K562 (cell line): ENCODE measurements around the gene WIPF3. TPM values are rescaled to one million over a fixed set of nuclear protein-coding genes. Genes with fewer than 3 reads are reported as not detected.

Experiments
- CLOCK ChIP-seq: fragments of 250-450 bp; sonication (Bioruptor Pico); IDR thresholded peaks from 2 replicates; pipeline ENCODE4 v1.4.0; 2020; ENCODE audit warnings: mild to moderate bottlenecking, moderate library complexity, borderline replicate concordance
- CREB1 ChIP-seq, 2 experiments: sonication (generic) in 1 of 2; formaldehyde crosslinking in 1 of 2; IDR thresholded peaks; 2 replicates each; pipeline versions ENCODE4 v1.6.1 to v1.8.0; 2012 to 2022; ENCODE audit warnings: inconsistent platforms in 1 of 2, mild to moderate bottlenecking in 1 of 2, missing genetic modification reagents in 1 of 2, moderate library complexity in 1 of 2
- HDAC8 ChIP-seq: fragments of 450-650 bp; IDR thresholded peaks from 2 replicates; pipeline ENCODE4 v1.6.1; 2016; ENCODE audit warnings: mild to moderate bottlenecking, missing genetic modification characterization, moderate library complexity, missing compliant biosample characterization
- KHSRP ChIP-seq: fragments of 450-650 bp; IDR thresholded peaks from 2 replicates; pipeline ENCODE4 v1.6.1; 2017
- MAZ ChIP-seq, 2 experiments: fragments of 450-650 bp in 1 of 2; sonication (generic) in 1 of 2; formaldehyde crosslinking; IDR thresholded peaks in 1 of 2; conservative IDR thresholded peaks in 1 of 2; 2 replicates each; pipeline versions ENCODE4 v1.4.0 to v1.5.0; 2020; ENCODE audit warnings: mild to moderate bottlenecking in 1 of 2, missing genetic modification reagents in 1 of 2
- POLR3A ChIP-seq: IDR thresholded peaks from 2 replicates; pipeline ENCODE4 v1.6.1; 2011; ENCODE audit warnings: borderline replicate concordance, mild to moderate bottlenecking, moderate library complexity; ENCODE audit not compliant: insufficient read length, insufficient read depth; ENCODE audit errors: extremely low read depth
- SLC30A9 ChIP-seq: fragments of 250-450 bp; sonication (Bioruptor Pico); IDR thresholded peaks from 2 replicates; pipeline ENCODE4 v1.8.0; 2022; ENCODE audit warnings: mild to moderate bottlenecking, moderate library complexity
- SP2 ChIP-seq: IDR thresholded peaks from 2 replicates; pipeline ENCODE4 v1.6.1; 2011; ENCODE audit warnings: mild to moderate bottlenecking, low read depth, low read length, moderate library complexity; ENCODE audit not compliant: poor library complexity, severe bottlenecking; ENCODE audit errors: extremely low read depth
- STAT5B ChIP-seq: fragments of 250-450 bp; sonication (Bioruptor Pico); IDR thresholded peaks from 2 replicates; pipeline ENCODE4 v1.8.0; 2021; ENCODE audit warnings: mild to moderate bottlenecking, inconsistent platforms
- TCF7 ChIP-seq: sonication (generic); IDR thresholded peaks from 2 replicates; pipeline ENCODE4 v1.6.1; 2016; ENCODE audit warnings: antibody characterized with exemption, borderline replicate concordance
- ZBTB9 ChIP-seq: fragments of 450-650 bp; formaldehyde crosslinking; IDR thresholded peaks from 2 replicates; pipeline ENCODE4 v1.4.0; 2020; ENCODE audit warnings: mild to moderate bottlenecking, moderate library complexity
- ZFP30 ChIP-seq: fragments of 250-450 bp; sonication (Bioruptor Pico); IDR thresholded peaks from 2 replicates; pipeline ENCODE4 v1.8.0; 2022; ENCODE audit warnings: moderate library complexity, mild to moderate bottlenecking, inconsistent platforms, borderline replicate concordance
- ZNF140 ChIP-seq: fragments of 250-450 bp; sonication (Bioruptor Pico); IDR thresholded peaks from 2 replicates; pipeline ENCODE4 v1.8.0; 2021; ENCODE audit warnings: moderate library complexity, mild to moderate bottlenecking, inconsistent platforms
- ZNF583 ChIP-seq: fragments of 250-450 bp; sonication (Bioruptor Pico); IDR thresholded peaks from 2 replicates; pipeline ENCODE4 v1.4.0; 2020
- ZNF668 ChIP-seq: fragments of 250-450 bp; sonication (Bioruptor Pico); IDR thresholded peaks from 2 replicates; pipeline ENCODE4 v1.8.0; 2022; ENCODE audit warnings: mild to moderate bottlenecking, inconsistent platforms
- ZNF695 ChIP-seq: fragments of 450-650 bp; formaldehyde crosslinking; IDR thresholded peaks from 2 replicates; pipeline ENCODE4 v1.4.0; 2020; ENCODE audit warnings: mild to moderate bottlenecking, moderate library complexity
- ZNF707 ChIP-seq: fragments of 250-450 bp; sonication (Bioruptor Pico); conservative IDR thresholded peaks from 2 replicates; pipeline ENCODE4 v1.8.0; 2022; ENCODE audit warnings: inconsistent platforms, mild to moderate bottlenecking, moderate library complexity
- ZNF79 ChIP-seq: fragments of 250-450 bp; sonication (Bioruptor Pico); IDR thresholded peaks from 2 replicates; pipeline ENCODE4 v1.4.0; 2020; ENCODE audit warnings: low read depth, mild to moderate bottlenecking, moderate library complexity
- polyA plus RNA-seq, 8 experiments: library from polyadenylated mRNA; depleted of rRNA in 4 of 8; stranded (reverse) in 5 of 8; unstranded in 3 of 8; fragments of >200 nt; fragmentation: Nextera tagmentation in 2 of 8; fragmentation: Illumina TruSeq in 1 of 8; extraction: Ambion mirVana in 2 of 8; extraction: Trizol in 1 of 8; gene quantifications; 2 replicates each; pipeline versions ENCODE4 v1.2.1 to v1.2.3, GENCODE V29; 2011 to 2014; ENCODE audit warnings: inconsistent platforms in 1 of 8, missing spikeins in 1 of 8
- total RNA-seq, 7 experiments: library from RNA; depleted of rRNA in 6 of 7; stranded (reverse); fragments of >200 nt in 6 of 7; fragmentation: Illumina TruSeq in 2 of 7; extraction: Trizol in 2 of 7; gene quantifications; 2 replicates each; pipeline versions ENCODE4 v1.2.1 to v1.2.3, GENCODE V29; 2011 to 2021; ENCODE audit warnings: low replicate concordance in 1 of 7
- TF ChIP-seq, protein P1 (sequence below): fragments of 450-650 bp; IDR thresholded peaks from 2 replicates; pipeline ENCODE4 v1.6.1; 2016; ENCODE audit warnings: missing biosample characterization, missing genetic modification characterization
- TF ChIP-seq, protein P2 (sequence below), 3 experiments: fragments of 200-800 bp in 1 of 3; sonication (Bioruptor generic) in 1 of 3; sonication (generic) in 1 of 3; formaldehyde crosslinking in 1 of 3; IDR thresholded peaks; 2 replicates each; pipeline versions ENCODE4 v1.6.1 to v1.8.0; 2016 to 2022; ENCODE audit warnings: mild to moderate bottlenecking in 2 of 3, missing compliant biosample characterization in 2 of 3, missing genetic modification characterization in 2 of 3, missing genetic modification reagents in 1 of 3

Gene WIPF3
- total and polyA plus RNA-seq, 9 of the 15 experiments (the other 6 are each of a cell fraction or from before 2014, with no cell fraction given), result 0.18 to 3.2 (median 1.7) TPM

- TF ChIP-seq ZBTB9, result peak; percentile 85
- peak; percentile 64; the same call in 1 of the 2 replicates for TF ChIP-seq ZNF707 (CRISPR knock-in tag)
- no peak; the same call in 1 of the 2 replicates for TF ChIP-seq ZFP30 (CRISPR knock-in tag)
- TF ChIP-seq, protein P1, sequence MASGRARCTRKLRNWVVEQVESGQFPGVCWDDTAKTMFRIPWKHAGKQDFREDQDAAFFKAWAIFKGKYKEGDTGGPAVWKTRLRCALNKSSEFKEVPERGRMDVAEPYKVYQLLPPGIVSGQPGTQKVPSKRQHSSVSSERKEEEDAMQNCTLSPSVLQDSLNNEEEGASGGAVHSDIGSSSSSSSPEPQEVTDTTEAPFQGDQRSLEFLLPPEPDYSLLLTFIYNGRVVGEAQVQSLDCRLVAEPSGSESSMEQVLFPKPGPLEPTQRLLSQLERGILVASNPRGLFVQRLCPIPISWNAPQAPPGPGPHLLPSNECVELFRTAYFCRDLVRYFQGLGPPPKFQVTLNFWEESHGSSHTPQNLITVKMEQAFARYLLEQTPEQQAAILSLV (tag), result peak; percentile 87
- no peak for TF ChIP-seq SP2
- TF ChIP-seq HDAC8 (tag), result peak; percentile 80; the same call in 1 of the 2 replicates
- no peak for TF ChIP-seq SLC30A9 (CRISPR knock-in tag)
- TF ChIP-seq TCF7, result no peak
- no peak for TF ChIP-seq CREB1 (IDR thresholded peaks at IDR 0.05)
- no peak for TF ChIP-seq CREB1 (CRISPR knock-in tag; IDR thresholded peaks at IDR 0.05)
- peak; percentile 76 for TF ChIP-seq ZNF140
- TF ChIP-seq STAT5B (CRISPR knock-in tag), result peak; percentile 70; the same call in 1 of the 2 replicates
- TF ChIP-seq KHSRP, result no peak
- peak in 1 of 2 experiments; percentile 74; a peak in 2 of 4 replicates for TF ChIP-seq MAZ (CRISPR knock-in tag; conservative IDR thresholded peaks at IDR 0.05 in 1 of 2, IDR thresholded peaks at IDR 0.05 in 1 of 2)
- peak; percentile 66; the same call in 1 of the 2 replicates for TF ChIP-seq CLOCK (CRISPR knock-in tag)
- TF ChIP-seq ZNF695 (CRISPR knock-in tag), result peak; percentile 77; the same call in 1 of the 2 replicates
- 0 out of 2 replicates have a peak, but pooled peaks have one; percentile 39 for TF ChIP-seq ZNF79 (CRISPR knock-in tag)
- TF ChIP-seq, protein P2, sequence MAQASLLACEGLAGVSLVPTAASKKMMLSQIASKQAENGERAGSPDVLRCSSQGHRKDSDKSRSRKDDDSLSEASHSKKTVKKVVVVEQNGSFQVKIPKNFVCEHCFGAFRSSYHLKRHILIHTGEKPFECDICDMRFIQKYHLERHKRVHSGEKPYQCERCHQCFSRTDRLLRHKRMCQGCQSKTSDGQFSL (CRISPR knock-in tag; IDR thresholded peaks at IDR 0.05), result no peak
- TF ChIP-seq, protein P2 (tag; IDR thresholded peaks at IDR 0.05), result peak in 1 of 2 experiments; percentile 95; a peak in 2 of 4 replicates
- TF ChIP-seq ZNF668 (CRISPR knock-in tag), result peak; percentile 95
- TF ChIP-seq ZNF583 (CRISPR knock-in tag), result peak; percentile 97
- no peak for TF ChIP-seq POLR3A
Measured at GRCh38 chr7:29794959-29795629, 11.2 kb upstream of the WIPF3 start (continued).
